ENCODE measurements around the gene ZBTB25. TPM values are rescaled to one million over a fixed set of nuclear protein-coding genes. Genes with fewer than 3 reads are reported as not detected.

The ZBTB25 gene
- total RNA-seq, 4 donors from 2014 or later: 4.8 to 10.2 (median 5.6) TPM

- Histone ChIP-seq H3K36me3 (no peaks in the 10 kb centered on the region), H3K27ac (peak overlapping the region in 2 of 4 donors; percentile 6 to 24), H3K27me3 (peaks cover 12% of the 10 kb centered on the region), H3K4me3 (peak overlapping the region in 1 of 4 donors; percentile 70), H3K9me3 (no peaks in the 10 kb centered on the region), H3K4me1 (peaks cover 0 to 18% (median 9%) of the 10 kb centered on the region in 4 donors)
- whole genome bisulfite sequencing, 2 donors (ENCODE audit: low coverage in 1 of 2): 69 to 80% methylated on average over 5 of the region's 5 CpGs
- no peak for TF ChIP-seq POLR2AphosphoS5 (IDR thresholded peaks at IDR 0.05)
- no peak for TF ChIP-seq POLR2A (IDR thresholded peaks at IDR 0.05)
- TF ChIP-seq, protein P1, sequence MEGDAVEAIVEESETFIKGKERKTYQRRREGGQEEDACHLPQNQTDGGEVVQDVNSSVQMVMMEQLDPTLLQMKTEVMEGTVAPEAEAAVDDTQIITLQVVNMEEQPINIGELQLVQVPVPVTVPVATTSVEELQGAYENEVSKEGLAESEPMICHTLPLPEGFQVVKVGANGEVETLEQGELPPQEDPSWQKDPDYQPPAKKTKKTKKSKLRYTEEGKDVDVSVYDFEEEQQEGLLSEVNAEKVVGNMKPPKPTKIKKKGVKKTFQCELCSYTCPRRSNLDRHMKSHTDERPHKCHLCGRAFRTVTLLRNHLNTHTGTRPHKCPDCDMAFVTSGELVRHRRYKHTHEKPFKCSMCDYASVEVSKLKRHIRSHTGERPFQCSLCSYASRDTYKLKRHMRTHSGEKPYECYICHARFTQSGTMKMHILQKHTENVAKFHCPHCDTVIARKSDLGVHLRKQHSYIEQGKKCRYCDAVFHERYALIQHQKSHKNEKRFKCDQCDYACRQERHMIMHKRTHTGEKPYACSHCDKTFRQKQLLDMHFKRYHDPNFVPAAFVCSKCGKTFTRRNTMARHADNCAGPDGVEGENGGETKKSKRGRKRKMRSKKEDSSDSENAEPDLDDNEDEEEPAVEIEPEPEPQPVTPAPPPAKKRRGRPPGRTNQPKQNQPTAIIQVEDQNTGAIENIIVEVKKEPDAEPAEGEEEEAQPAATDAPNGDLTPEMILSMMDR (IDR thresholded peaks at IDR 0.05): no peak
- TF ChIP-seq EP300 (IDR thresholded peaks at IDR 0.05; ENCODE audit: low read depth): no peak
- DNase-seq: no peak
- in situ Hi-C loops (cut with MboI; ENCODE audit: low pct_ligation_motif_present in 1 of 4, low pct_unique_long_range_greater_than_20kb in 1 of 4, low sequenced_read_pairs in 3 of 4) (loop anchor here (5.0 to 25.0 kb wide), 4 partner anchors 93 to 218 kb away; no protein-coding TSS in a partner anchor), intact Hi-C loops (cut with DNase I; ENCODE audit: low total_unique reads) (no loop called here)
Measured at GRCh38 chr14:64544607-64545312, 41.1 kb upstream of the ZBTB25 start.

- DNase-seq: no peak
Measured at GRCh38 chr14:64542836-64543201, 39.2 kb upstream of the ZBTB25 start.

GRCh38 chr14:64541972-64542835 is 38.6 kb upstream of the ZBTB25 start:
- 44 to 54% methylated on average over 22 to 61 of the region's 61 CpGs for WGBS, 2 donors (ENCODE audit: low coverage in 1 of 2)
- in situ Hi-C loops (cut with MboI; ENCODE audit: low pct_ligation_motif_present in 1 of 4, low pct_unique_long_range_greater_than_20kb in 1 of 4, low sequenced_read_pairs in 3 of 4) (loop anchor here (5.0 to 25.0 kb wide), 4 partner anchors 95 to 220 kb away; no protein-coding TSS in a partner anchor), intact Hi-C loops (cut with DNase I; ENCODE audit: low total_unique reads) (loop anchor here (2.0 kb wide), 2 partner anchors 95 to 281 kb away; no protein-coding TSS in a partner anchor)
- TF ChIP-seq POLR2A (IDR thresholded peaks at IDR 0.05) (no peak), EP300 (IDR thresholded peaks at IDR 0.05; ENCODE audit: low read depth) (no peak), POLR2AphosphoS5 (IDR thresholded peaks at IDR 0.05) (no peak)
- TF ChIP-seq, protein P1 (IDR thresholded peaks at IDR 0.05): no peak
- no peak for DNase-seq
- Histone ChIP-seq H3K9me3 (no peaks in the 10 kb centered on the region), H3K4me1 (peaks cover 0 to 18% (median 9%) of the 10 kb centered on the region in 4 donors), H3K4me3 (peak overlapping the region; percentile 26 to 70 (median 29)), H3K27ac (peak overlapping the region; percentile 76 to 97 (median 92)), H3K36me3 (no peaks in the 10 kb centered on the region), H3K27me3 (peaks cover 12% of the 10 kb centered on the region)

More at GRCh38 chr14:64542836-64543201, 39.2 kb upstream of the ZBTB25 start:
- WGBS, 2 donors (ENCODE audit: low coverage in 1 of 2): 35 to 42% methylated on average over 4 of the region's 4 CpGs
- Histone ChIP-seq H3K27ac (peak overlapping the region in 3 of 4 donors; percentile 76 to 95 (median 90)), H3K4me3 (peak overlapping the region in 3 of 4 donors; percentile 26 to 70 (median 32)), H3K9me3 (no peaks in the 10 kb centered on the region), H3K36me3 (no peaks in the 10 kb centered on the region), H3K4me1 (peaks cover 0 to 18% (median 9%) of the 10 kb centered on the region in 4 donors), H3K27me3 (peaks cover 12% of the 10 kb centered on the region)
- in situ Hi-C loops (cut with MboI; ENCODE audit: low pct_ligation_motif_present in 1 of 4, low pct_unique_long_range_greater_than_20kb in 1 of 4, low sequenced_read_pairs in 3 of 4) (loop anchor here (5.0 to 25.0 kb wide), 4 partner anchors 94 to 219 kb away; no protein-coding TSS in a partner anchor), intact Hi-C loops (cut with DNase I; ENCODE audit: low total_unique reads) (no loop called here)
- TF ChIP-seq POLR2AphosphoS5 (IDR thresholded peaks at IDR 0.05): no peak
- TF ChIP-seq POLR2A (IDR thresholded peaks at IDR 0.05): no peak
- TF ChIP-seq, protein P1 (IDR thresholded peaks at IDR 0.05): no peak
- TF ChIP-seq EP300 (IDR thresholded peaks at IDR 0.05; ENCODE audit: low read depth): no peak

All from transverse colon (tissue), 4 donors.